GM19467 (cell line): ENCODE data around the gene DDR1.

Experiments
- ATAC-seq: cut with Tn5 transposase; IDR thresholded peaks from one replicate; pipeline ENCODE4 v1.9.1; 2021; ENCODE audit warnings: mild to moderate bottlenecking, moderate library complexity; ENCODE audit not compliant: unreplicated experiment

Gene DDR1

GRCh38 chr6:30879684-30880427 is 4.5 kb upstream of the DDR1 start:
- no peak for ATAC-seq

DNA sequence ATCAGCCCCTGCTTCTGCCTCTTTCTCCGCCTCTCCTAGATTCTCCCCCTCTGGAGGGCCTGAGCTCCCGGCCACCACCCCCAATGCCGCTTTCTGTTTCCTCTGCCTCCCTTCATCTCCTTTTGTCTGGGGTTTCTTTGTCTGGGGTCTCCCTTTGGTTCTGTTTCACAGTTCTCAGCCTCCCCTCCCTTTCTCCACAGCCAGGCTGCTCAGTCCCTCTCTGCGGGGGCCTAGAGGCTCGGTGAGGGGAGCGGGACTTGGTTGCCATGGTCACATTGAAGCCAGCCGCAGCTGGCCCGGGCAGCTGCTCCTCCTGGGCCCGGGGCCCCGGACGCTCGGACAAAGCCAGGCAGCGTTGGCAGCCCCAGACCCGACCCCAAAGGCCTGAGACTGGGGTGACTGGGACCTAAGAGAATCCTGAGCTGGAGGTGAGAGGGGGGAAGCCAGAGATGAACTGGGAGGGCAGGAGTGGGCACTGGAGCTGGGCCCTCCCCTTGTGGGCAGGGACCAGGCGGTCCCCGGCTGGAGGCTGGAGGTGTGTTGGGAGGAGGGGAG is 3.5 kb upstream of the DDR1 start:
- ATAC-seq: no peak

- no peak for ATAC-seq
Observed at GRCh38 chr6:30881392-30882203, 2.7 kb upstream of the DDR1 start.

- no peak for ATAC-seq
Observed at GRCh38 chr6:30882204-30882758, 2.0 kb upstream of the DDR1 start.

GRCh38 chr6:30882759-30883684 is 1.3 kb upstream of the DDR1 start:
- ATAC-seq: no peak

DNA sequence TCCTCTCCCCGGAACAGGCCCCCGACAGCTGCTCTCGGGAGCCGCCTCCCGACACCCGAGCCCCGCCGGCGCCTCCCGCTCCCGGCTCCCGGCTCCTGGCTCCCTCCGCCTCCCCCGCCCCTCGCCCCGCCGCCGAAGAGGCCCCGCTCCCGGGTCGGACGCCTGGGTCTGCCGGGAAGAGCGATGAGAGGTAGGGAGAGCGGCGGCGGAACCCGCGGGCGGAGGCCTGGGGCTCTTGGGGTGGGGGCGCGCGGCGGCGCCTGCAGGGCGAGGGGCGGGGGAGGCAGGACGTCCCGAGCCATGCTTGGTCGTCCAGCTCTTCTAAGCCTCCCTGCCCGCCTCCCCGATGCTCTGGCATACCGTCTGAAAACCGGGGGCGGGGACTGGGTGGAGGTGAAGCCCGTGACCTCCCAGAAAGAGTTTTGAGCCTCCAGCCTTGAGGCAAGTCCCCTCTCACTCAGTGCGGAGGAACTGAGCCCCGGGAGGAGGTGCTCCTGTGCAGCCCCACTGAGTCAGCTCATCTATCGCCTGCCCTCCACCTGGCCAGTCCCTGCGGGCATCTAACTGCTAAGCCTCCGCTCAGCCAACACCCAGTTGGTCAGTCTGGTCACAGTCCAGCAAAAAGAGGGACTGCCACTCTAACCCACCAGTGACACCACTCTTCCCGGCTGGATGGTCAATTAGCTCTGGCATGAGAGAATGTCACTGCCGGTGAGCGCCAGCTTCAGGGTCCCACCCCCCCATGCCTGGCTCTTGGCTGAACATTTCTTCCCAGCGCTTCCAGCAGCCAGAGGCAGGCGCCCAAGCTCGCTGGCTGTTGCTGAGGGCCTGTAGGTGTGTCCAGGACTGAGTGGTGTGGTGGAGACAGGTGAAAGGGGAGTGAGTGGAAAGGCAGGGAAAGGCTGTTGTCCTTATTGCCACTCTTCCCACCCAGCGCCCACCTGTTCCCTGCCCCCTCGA is 482 bp downstream of the DDR1 start:
- no peak for ATAC-seq

DNA sequence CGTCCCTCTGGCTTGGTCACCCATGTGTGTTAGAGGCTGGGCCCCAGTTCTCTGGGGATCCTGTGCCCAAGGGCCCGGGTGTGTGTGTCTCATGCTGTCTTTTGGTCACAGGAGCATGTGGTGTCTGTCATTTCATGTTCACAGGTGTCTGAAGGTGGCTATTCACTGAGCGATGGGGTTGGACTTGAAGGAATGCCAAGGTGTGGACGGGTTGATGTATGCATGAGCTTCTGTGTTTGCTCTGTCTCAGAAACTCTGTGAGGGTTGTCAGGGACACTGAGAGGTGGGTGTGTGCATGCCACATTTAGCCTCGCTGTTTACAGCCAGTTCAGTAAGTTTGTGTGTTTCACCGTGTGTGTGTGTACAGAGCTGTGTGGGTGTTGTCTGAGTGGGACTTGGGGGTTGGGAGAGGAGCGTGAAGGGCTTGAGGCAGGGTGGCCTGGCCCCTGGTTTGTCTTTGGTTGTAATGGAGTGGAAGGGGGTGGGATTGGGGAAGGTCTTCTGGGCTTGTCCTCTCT is 1.2 kb downstream of the DDR1 start:
- no peak for ATAC-seq

DNA sequence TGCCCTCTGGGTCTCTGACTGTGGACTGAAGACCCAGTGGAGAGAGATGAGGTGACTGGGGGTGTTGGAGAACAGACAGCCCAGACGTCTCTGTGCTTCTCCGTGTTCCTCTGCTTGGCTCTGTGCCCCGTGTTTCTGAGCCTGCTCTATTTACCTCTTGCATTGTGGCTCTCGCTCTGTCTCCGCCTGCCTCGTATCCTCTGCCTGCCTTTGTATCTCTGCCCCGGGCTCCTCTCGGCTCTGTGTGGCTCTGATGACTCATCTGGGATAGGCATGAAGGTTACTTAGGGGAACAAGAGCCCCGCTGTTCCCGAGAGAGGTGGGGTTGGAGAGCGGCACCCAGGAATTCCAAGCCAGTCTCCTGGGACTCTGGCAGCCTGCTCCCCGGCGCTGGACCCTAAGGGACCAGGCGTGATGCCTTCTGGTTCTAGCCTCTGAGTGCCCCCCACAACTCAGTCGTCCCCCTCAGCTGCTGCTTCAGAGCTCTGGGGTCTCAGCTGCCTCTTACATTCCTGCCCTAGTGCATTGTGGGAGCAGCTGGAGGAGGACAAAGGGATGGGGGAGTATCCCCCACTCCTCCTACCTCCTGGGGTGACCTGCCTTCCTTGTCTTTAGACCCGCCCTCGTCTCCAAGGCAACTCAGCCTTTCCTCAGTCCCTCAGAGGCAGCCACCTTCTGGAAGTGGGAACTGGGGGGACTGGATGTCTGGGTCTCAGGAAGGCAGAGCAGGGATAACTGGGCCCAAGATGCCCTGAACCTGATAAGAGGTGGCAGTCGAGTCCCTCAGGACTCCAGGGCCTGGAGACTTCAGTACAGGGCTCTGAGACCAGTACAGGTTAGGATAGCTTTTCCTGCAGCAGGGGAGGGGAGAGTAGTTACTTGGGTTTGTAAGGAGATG is 1.9 kb downstream of the DDR1 start:
- ATAC-seq: no peak

DNA sequence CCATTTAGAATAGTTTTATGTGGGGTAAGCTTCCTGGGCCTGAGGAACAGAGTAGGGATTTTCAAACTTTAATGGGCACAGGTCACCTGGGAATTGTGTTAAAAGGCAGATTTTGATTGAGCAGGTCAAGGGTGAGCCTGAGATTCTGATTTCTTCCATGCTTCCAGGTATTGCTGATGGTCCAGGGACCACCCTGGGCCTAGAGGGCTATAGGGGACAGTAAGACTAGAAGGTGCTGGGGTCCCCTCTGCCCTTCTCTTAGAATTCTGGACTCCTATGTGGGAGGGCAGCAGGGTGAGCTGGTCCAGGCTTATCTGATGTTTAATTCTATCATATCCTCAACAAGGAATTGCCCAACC is 2.6 kb downstream of the DDR1 start:
- ATAC-seq: no peak

- no peak for ATAC-seq
Observed at GRCh38 chr6:30887901-30888815, 3.8 kb downstream of the DDR1 start.

GRCh38 chr6:30888816-30889495 is 4.6 kb downstream of the DDR1 start:
- no peak for ATAC-seq

- no peak for ATAC-seq
Observed at GRCh38 chr6:30889496-30889885, 5.2 kb downstream of the DDR1 start.

GRCh38 chr6:30889921-30890645 is 5.8 kb downstream of the DDR1 start:
- ATAC-seq: no peak

GRCh38 chr6:30890646-30891449 is 6.5 kb downstream of the DDR1 start:
- no peak for ATAC-seq

DNA sequence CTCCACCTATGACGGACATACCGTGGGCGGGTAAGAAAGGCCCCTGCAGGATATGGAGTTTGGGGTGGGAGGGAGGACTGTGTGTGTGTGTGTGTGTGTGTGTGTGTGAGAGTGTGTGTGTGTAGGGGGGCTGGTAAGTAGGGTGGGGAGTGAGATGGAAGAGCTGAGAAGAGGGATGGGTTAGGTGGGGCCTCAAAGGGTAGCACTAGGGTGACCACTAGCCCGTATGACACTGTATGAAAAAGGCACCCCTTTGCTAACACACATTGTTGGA is 7.1 kb downstream of the DDR1 start:
- no peak for ATAC-seq
